ENCODE measurements around the gene UTP25. TPM values are rescaled to one million over a fixed set of nuclear protein-coding genes. Genes with fewer than 3 reads are reported as not detected.

The UTP25 gene
- total and polyA plus RNA-seq, 2 experiments from 2014 or later = 3.6 to 8.9 TPM

- H3K4me3 Mint-ChIP-seq = no peak overlapping the region
- Histone ChIP-seq H3K79me2 (replicated peaks; ENCODE audit: insufficient read depth) (no peaks in the 10 kb centered on the region), H4K20me1 (replicated peaks; ENCODE audit: insufficient read depth) (peaks cover 12% of the 10 kb centered on the region; the same call in 1 of the 2 replicates), H3K27ac (ENCODE audit: low read depth) (no peak overlapping the region), H3K4me3 (no peak overlapping the region), H3K36me3 (ENCODE audit: insufficient read depth) (peaks cover 71% of the 10 kb centered on the region), H3K4me2 (no peak overlapping the region), H2AFZ (no peak overlapping the region), H3K9me2 (ENCODE audit: insufficient read depth) (no peaks in the 10 kb centered on the region), H3K4me1 (ENCODE audit: insufficient read depth) (no peaks in the 10 kb centered on the region), H3F3A (replicated peaks; ENCODE audit: low read depth) (no peaks in the 10 kb centered on the region), H3K27me3 (ENCODE audit: insufficient read depth) (no peaks in the 10 kb centered on the region)
- ATAC-seq = no peak
- peaks cover 85% of the 10 kb centered on the region for H3K36me3 Mint-ChIP-seq (ENCODE audit: low read depth)
- no peak for TF ChIP-seq ZNF331 (CRISPR knock-in tag; IDR thresholded peaks at IDR 0.05; ENCODE audit: low read depth)
- no peak for TF ChIP-seq EZH2 (IDR thresholded peaks at IDR 0.05; ENCODE audit: low read depth, unreplicated experiment)
- TF ChIP-seq REST (IDR thresholded peaks at IDR 0.05; ENCODE audit: unreplicated experiment) = no peak
- TF ChIP-seq STAT1 (IDR thresholded peaks at IDR 0.05; ENCODE audit: unreplicated experiment) = no peak
- TF ChIP-seq, protein P1, sequence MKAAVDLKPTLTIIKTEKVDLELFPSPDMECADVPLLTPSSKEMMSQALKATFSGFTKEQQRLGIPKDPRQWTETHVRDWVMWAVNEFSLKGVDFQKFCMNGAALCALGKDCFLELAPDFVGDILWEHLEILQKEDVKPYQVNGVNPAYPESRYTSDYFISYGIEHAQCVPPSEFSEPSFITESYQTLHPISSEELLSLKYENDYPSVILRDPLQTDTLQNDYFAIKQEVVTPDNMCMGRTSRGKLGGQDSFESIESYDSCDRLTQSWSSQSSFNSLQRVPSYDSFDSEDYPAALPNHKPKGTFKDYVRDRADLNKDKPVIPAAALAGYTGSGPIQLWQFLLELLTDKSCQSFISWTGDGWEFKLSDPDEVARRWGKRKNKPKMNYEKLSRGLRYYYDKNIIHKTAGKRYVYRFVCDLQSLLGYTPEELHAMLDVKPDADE (IDR thresholded peaks at IDR 0.05) = no peak
- TF ChIP-seq ZNF462 (CRISPR knock-in tag; IDR thresholded peaks at IDR 0.05) = no peak
- no peak for TF ChIP-seq CREB1 (CRISPR knock-in tag; IDR thresholded peaks at IDR 0.05; ENCODE audit: low read depth)
- TF ChIP-seq EZH2phosphoT487 (IDR thresholded peaks at IDR 0.05; ENCODE audit: unreplicated experiment) = no peak
- TF ChIP-seq CTCF (conservative IDR thresholded peaks at IDR 0.05; ENCODE audit: low read depth in 2 of 2) = no peak
- TF ChIP-seq ZNF114 (CRISPR knock-in tag; IDR thresholded peaks at IDR 0.05) = no peak
- TF ChIP-seq JUNB (IDR thresholded peaks at IDR 0.05; ENCODE audit: unreplicated experiment) = no peak
- no peak for TF ChIP-seq NANOG (IDR thresholded peaks at IDR 0.05; ENCODE audit: borderline replicate concordance)
- TF ChIP-seq POLR2AphosphoS5 (IDR thresholded peaks at IDR 0.05; ENCODE audit: low read depth) = no peak
- no peaks in the 10 kb centered on the region for H3K4me1 Mint-ChIP-seq
- no peaks in the 10 kb centered on the region; the same call in 2 of the 3 replicates for H3K9me3 Mint-ChIP-seq
- H3K27ac Mint-ChIP-seq = no peak overlapping the region
- H3K27me3 Mint-ChIP-seq (ENCODE audit: insufficient read depth, low read depth, poor library complexity) = no peaks in the 10 kb centered on the region
- no peak for DNase-seq (ENCODE audit: low spot score)
These were observed 8.1 kb downstream of the UTP25 start for GRCh38 chr1:209835782-209836298.
